Endothelial cell of umbilical vein (primary cell): Measurements from ENCODE around the gene CRYL1. TPM values are rescaled to one million over a fixed set of nuclear protein-coding genes. Genes with fewer than 3 reads are reported as not detected.
A peak's percentile ranks its signal among the peaks of the same experiment; 100 is the strongest.

Experiments used
- BruUV-seq: library from RNA; stranded (reverse); fragments of 400-500 nt; replicated peaks from 2 replicates; lab custom pipeline; 2021; lab: Mats Ljungman, UMichigan
- CTCF ChIA-PET: fragments of 300-600, 350-600 bp; sonication (Branson Sonifier 250); formaldehyde crosslinking; loops from one replicate; lab custom pipeline; 2021; ENCODE audit warnings: antibody characterized with exemption, inconsistent platforms; lab: Charles Lee
- POLR2A ChIA-PET: fragments of 300-600, 350-600 bp; sonication (Branson Sonifier 250); formaldehyde crosslinking; loops from one replicate; lab custom pipeline; 2021; ENCODE audit warnings: antibody characterized with exemption, inconsistent platforms; lab: Charles Lee
- DNase-seq: peaks from one replicate; pipeline ENCODE4 v3.0.0-alpha.2; 2011; ENCODE audit warnings: low read depth, low spot score
- FAIRE-seq: peaks from 2 replicates; lab custom pipeline; 2011; peaks lifted over from hg19 to GRCh38; lab: Jason Lieb, UNC
- H2AFZ ChIP-seq: 2 replicates; pipeline ENCODE4 v1.6.0; 2012; ENCODE audit warnings: low read depth, low read length, control low read depth, inconsistent platforms
- H3K27ac ChIP-seq: 2 replicates; pipeline ENCODE4 v1.5.1; 2011; ENCODE audit warnings: low read depth, mild to moderate bottlenecking, control low read depth, low read length, moderate library complexity; ENCODE audit not compliant: insufficient read depth
- H3K27me3 ChIP-seq, 2 experiments: 2 replicates each; pipeline versions ENCODE4 v1.6.0 to v1.6.1; 2011; ENCODE audit warnings: low read length in 2 of 2, mixed read lengths in 1 of 2; ENCODE audit not compliant: control insufficient read depth in 2 of 2, insufficient read depth in 2 of 2
- H3K36me3 ChIP-seq, 2 experiments: 2 replicates in 1 of 2; 3 replicates in 1 of 2; pipeline ENCODE4 v1.5.1; 2011; ENCODE audit warnings: low read length in 2 of 2, mild to moderate bottlenecking in 1 of 2, moderate library complexity in 1 of 2; ENCODE audit not compliant: control insufficient read depth in 2 of 2, insufficient read depth in 2 of 2; ENCODE audit errors: extremely low read depth in 1 of 2
- H3K4me1 ChIP-seq: 3 replicates; pipeline ENCODE4 v1.5.1; 2011; ENCODE audit warnings: mild to moderate bottlenecking, low read length; ENCODE audit not compliant: control insufficient read depth, insufficient read depth; ENCODE audit errors: extremely low read depth
- H3K4me2 ChIP-seq: 2 replicates; pipeline ENCODE4 v1.6.1; 2011; ENCODE audit warnings: low read length, control low read depth, mixed read lengths; ENCODE audit not compliant: insufficient read depth
- H3K4me3 ChIP-seq, 3 experiments: fragments of 200-600 bp in 1 of 3; sonication (generic), shearing (Covaris generic) in 1 of 3; replicated peaks in 1 of 3; 2 replicates each; pipeline ENCODE4 v1.5.1; 2011 to 2016; ENCODE audit warnings: control low read depth in 3 of 3, low read length in 3 of 3, mild to moderate bottlenecking in 2 of 3, inconsistent platforms in 1 of 3, low read depth in 1 of 3, moderate library complexity in 1 of 3; ENCODE audit not compliant: insufficient read depth in 1 of 3
- H3K79me2 ChIP-seq: 2 replicates; pipeline ENCODE4 v1.6.0; 2012; ENCODE audit warnings: low read length, inconsistent platforms; ENCODE audit not compliant: control insufficient read depth, insufficient read depth
- H3K9ac ChIP-seq: replicated peaks from 2 replicates; pipeline ENCODE3; 2011; ENCODE audit warnings: low read length, control low read depth; ENCODE audit not compliant: insufficient read depth; ENCODE audit errors: extremely low read depth
- H3K9me1 ChIP-seq: replicated peaks from 3 replicates; pipeline ENCODE4 v1.6.0; 2011; ENCODE audit warnings: mild to moderate bottlenecking, low read length; ENCODE audit not compliant: control insufficient read depth, insufficient read depth; ENCODE audit errors: extremely low read depth
- H3K9me3 ChIP-seq: replicated peaks from 2 replicates; pipeline ENCODE4 v1.5.1; 2012; ENCODE audit warnings: low read length, inconsistent platforms; ENCODE audit not compliant: control insufficient read depth, insufficient read depth
- H4K20me1 ChIP-seq: replicated peaks from 2 replicates; pipeline ENCODE3; 2011; ENCODE audit warnings: mild to moderate bottlenecking, low read length; ENCODE audit not compliant: control insufficient read depth, insufficient read depth; ENCODE audit errors: extremely low read depth
- EZH2 ChIP-seq: IDR thresholded peaks from 2 replicates; pipeline ENCODE4 v1.6.1; 2012; ENCODE audit warnings: borderline replicate concordance, low read depth, mild to moderate bottlenecking, moderate library complexity, low read length, inconsistent platforms; ENCODE audit not compliant: severe bottlenecking
- FOS ChIP-seq: IDR thresholded peaks from 2 replicates; pipeline ENCODE4 v1.6.1; 2011; ENCODE audit warnings: mild to moderate bottlenecking, low read length, moderate library complexity, borderline replicate concordance; ENCODE audit not compliant: insufficient read depth
- GATA2 ChIP-seq: IDR thresholded peaks from 2 replicates; pipeline ENCODE4 v1.7.0; 2011; ENCODE audit warnings: low read depth, mild to moderate bottlenecking, moderate library complexity, mixed read lengths, low read length; ENCODE audit not compliant: insufficient read length, insufficient read depth
- JUN ChIP-seq: IDR thresholded peaks from 2 replicates; pipeline ENCODE4 v1.6.1; 2011; ENCODE audit warnings: borderline replicate concordance, low read depth; ENCODE audit not compliant: insufficient read length, insufficient read depth
- MAX ChIP-seq: IDR thresholded peaks from 2 replicates; pipeline ENCODE4 v1.6.1; 2011; ENCODE audit not compliant: insufficient read depth, insufficient read length
- MYC ChIP-seq: IDR thresholded peaks from one replicate; pipeline ENCODE4 v1.6.1; 2011; ENCODE audit warnings: mild to moderate bottlenecking, low read depth, low read length
- POLR2A ChIP-seq: IDR thresholded peaks from 2 replicates; pipeline ENCODE4 v1.6.1; 2012; ENCODE audit warnings: low read depth, mild to moderate bottlenecking, control low read depth, low read length
- POLR2AphosphoS5 ChIP-seq: IDR thresholded peaks from 2 replicates; pipeline ENCODE4 v1.6.1; 2012; ENCODE audit warnings: low read depth, mild to moderate bottlenecking, control low read depth, low read length, moderate library complexity; ENCODE audit not compliant: insufficient read depth
- dilution Hi-C: fragments of 300-500 bp; cut with MboI; formaldehyde crosslinking; loops from one replicate; pipeline ENCODE4 v1.15.0; 2019; ENCODE audit warnings: low sequenced_read_pairs; ENCODE audit not compliant: extremely low pct_ligation_motif_present
- intact Hi-C: fragments of 100-400 bp; cut with micrococcal nuclease; formaldehyde crosslinking; loops from one replicate; pipeline ENCODE4 v1.10.0; 2022
- polyA plus RNA-seq, 4 experiments: library from polyadenylated mRNA; depleted of rRNA in 3 of 4; stranded (reverse) in 3 of 4; unstranded in 1 of 4; fragments of >200 nt; gene quantifications; 2 replicates each; pipeline versions ENCODE4 v1.2.1 to v1.2.3, GENCODE V29; 2011 to 2012; ENCODE audit warnings: missing spikeins in 1 of 4
- total RNA-seq: library from RNA; stranded (reverse); gene quantifications from 2 replicates; pipeline ENCODE4 v1.2.3, GENCODE V29; 2021

The CRYL1 gene
- total and polyA plus RNA-seq, 2 donors (not counting 3 experiments of a cell fraction or from before 2014, with no cell fraction given): 13.9 to 39.0 TPM

- Histone ChIP-seq H3K27me3 (peaks cover 14 to 27% of the 10 kb centered on the region in 2 experiments), H3K9ac (no peak overlapping the region), H3K79me2 (no peaks in the 10 kb centered on the region), H3K36me3 (no peaks in the 10 kb centered on the region), H3K27ac (no peak overlapping the region), H3K4me2 (no peak overlapping the region), H3K9me1 (no peaks in the 10 kb centered on the region), H3K9me3 (no peaks in the 10 kb centered on the region), H2AFZ (no peak overlapping the region), H3K4me3 (no peak overlapping the region), H3K4me1 (no peaks in the 10 kb centered on the region), H4K20me1 (no peaks in the 10 kb centered on the region)
- DNase-seq (no peak), FAIRE-seq (no peak)
- ChIA-PET POLR2A (no interaction called here), CTCF (interaction anchor here (0.6 kb wide), 1 partner anchor 163 kb away, joined by 4 read pairs; no protein-coding TSS in a partner anchor)
- no peak for TF ChIP-seq MAX
- TF ChIP-seq EZH2: peak; percentile 83
- BruUV-seq: no TSS peak
- intact Hi-C loops: no loop called here
- dilution Hi-C loops: no loop called here
Observed at GRCh38 chr13:20414546-20415305, 110.9 kb downstream of the CRYL1 start.

GRCh38 chr13:20412691-20413355, 112.8 kb downstream of the CRYL1 start:
- H3K4me2 ChIP-seq: no peak overlapping the region
- H3K27ac ChIP-seq: no peak overlapping the region
- TF ChIP-seq GATA2 (no peak), JUN (no peak), POLR2AphosphoS5 (no peak), POLR2A (no peak), FOS (no peak), MYC (no peak)
- no peaks in the 10 kb centered on the region for H3K36me3 ChIP-seq
- H4K20me1 ChIP-seq: no peaks in the 10 kb centered on the region
- H3K79me2 ChIP-seq: no peaks in the 10 kb centered on the region
- dilution Hi-C loops: no loop called here
- no peak for FAIRE-seq
- BruUV-seq: no TSS peak
- CTCF ChIA-PET: interaction anchor here (0.7 kb wide), 1 partner anchor 216 kb away, joined by 3 read pairs; no protein-coding TSS in a partner anchor
- intact Hi-C loops: no loop called here
- no peak for DNase-seq
- H2AFZ ChIP-seq: no peak overlapping the region
- POLR2A ChIA-PET: no interaction called here
- peaks cover 14 to 27% of the 10 kb centered on the region in 2 experiments for H3K27me3 ChIP-seq
- no peak overlapping the region for H3K9ac ChIP-seq
- no peak overlapping the region for H3K4me3 ChIP-seq
- no peaks in the 10 kb centered on the region for H3K9me3 ChIP-seq
- no peaks in the 10 kb centered on the region for H3K9me1 ChIP-seq
- no peaks in the 10 kb centered on the region for H3K4me1 ChIP-seq
